HEK293 (cell line): ENCODE results near the gene C1orf56.

ENCODE experiments used
- CTCF ChIA-PET: fragments of 350-600 bp; formaldehyde crosslinking; extraction: SDS; loops from one replicate; lab custom pipeline; 2021; ENCODE audit warnings: antibody characterized with exemption; lab: Yijun Ruan, JAX
- POLR2A ChIA-PET: fragments of 300-600 bp; formaldehyde crosslinking; extraction: SDS; loops from one replicate; lab custom pipeline; 2020; ENCODE audit warnings: antibody characterized with exemption, inconsistent platforms; lab: Yijun Ruan, JAX
- H3K27ac ChIP-seq: fragments of 200-500 bp; sonication (Bioruptor generic); 2 replicates; pipeline ENCODE4 v1.5.1; 2014; ENCODE audit warnings: low read depth, low read length, control low read depth, inconsistent platforms; ENCODE audit errors: extremely low read depth
- H3K36me3 ChIP-seq, 2 experiments: fragments of 200-500 bp in 1 of 2; sonication (Bioruptor generic) in 1 of 2; 1 replicate in 1 of 2; 2 replicates in 1 of 2; pipeline ENCODE4 v1.5.1; 2014 to 2017; ENCODE audit warnings: inconsistent platforms in 2 of 2, low read length in 2 of 2; ENCODE audit not compliant: control insufficient read depth in 2 of 2, insufficient read depth in 1 of 2
- H3K4me1 ChIP-seq: fragments of 200-500 bp; sonication (Bioruptor generic); 2 replicates; pipeline ENCODE4 v1.5.1; 2014; ENCODE audit warnings: mild to moderate bottlenecking, low read length, inconsistent platforms; ENCODE audit not compliant: control insufficient read depth, insufficient read depth
- H3K4me3 ChIP-seq: 2 replicates; pipeline ENCODE4 v1.5.1; 2011; ENCODE audit warnings: low read depth, mild to moderate bottlenecking, control low read depth, low read length, moderate library complexity
- H3K9me3 ChIP-seq: fragments of 200-500 bp; sonication (Bioruptor generic); 2 replicates; pipeline ENCODE4 v1.5.1; 2014; ENCODE audit warnings: low read depth, low read length, inconsistent platforms; ENCODE audit not compliant: control insufficient read depth, insufficient read depth
- EGR2 ChIP-seq: fragments of 450-650 bp; formaldehyde crosslinking; IDR thresholded peaks from 2 replicates; pipeline ENCODE4 v1.5.1; 2016; ENCODE audit warnings: low read depth, missing biosample characterization, missing genetic modification characterization
- GLIS1 ChIP-seq: fragments of 450-650 bp; formaldehyde crosslinking; IDR thresholded peaks from 2 replicates; pipeline ENCODE4 v1.5.1; 2016; ENCODE audit warnings: missing biosample characterization, missing genetic modification characterization
- OSR2 ChIP-seq: fragments of 450-650 bp; formaldehyde crosslinking; IDR thresholded peaks from 2 replicates; pipeline ENCODE4 v1.5.1; 2016; ENCODE audit warnings: missing biosample characterization, missing genetic modification characterization
- SCRT1 ChIP-seq: fragments of 450-650 bp; formaldehyde crosslinking; IDR thresholded peaks from 2 replicates; pipeline ENCODE4 v1.5.1; 2016; ENCODE audit warnings: missing biosample characterization, missing genetic modification characterization, borderline replicate concordance
- SCRT2 ChIP-seq: fragments of 450-650 bp; formaldehyde crosslinking; IDR thresholded peaks from 2 replicates; pipeline ENCODE4 v1.5.1; 2016; ENCODE audit warnings: missing biosample characterization, missing genetic modification characterization
- ZBTB17 ChIP-seq: fragments of 450-650 bp; formaldehyde crosslinking; IDR thresholded peaks from 2 replicates; pipeline ENCODE4 v1.5.1; 2016; ENCODE audit warnings: missing biosample characterization, missing genetic modification characterization
- ZFP69B ChIP-seq: fragments of 450-650 bp; formaldehyde crosslinking; IDR thresholded peaks from 2 replicates; pipeline ENCODE4 v1.5.1; 2016; ENCODE audit warnings: missing biosample characterization, missing genetic modification characterization
- ZNF121 ChIP-seq: fragments of 450-650 bp; formaldehyde crosslinking; IDR thresholded peaks from 2 replicates; pipeline ENCODE4 v1.5.1; 2016; ENCODE audit warnings: missing biosample characterization, missing genetic modification characterization
- ZNF174 ChIP-seq: fragments of 450-650 bp; formaldehyde crosslinking; IDR thresholded peaks from 2 replicates; pipeline ENCODE4 v1.5.0; 2017; ENCODE audit warnings: missing biosample characterization, mild to moderate bottlenecking, missing genetic modification characterization
- ZNF626 ChIP-seq: fragments of 450-650 bp; sonication (Bioruptor Pico); formaldehyde crosslinking; IDR thresholded peaks from 2 replicates; pipeline ENCODE4 v1.5.1; 2018; ENCODE audit warnings: missing biosample characterization, missing genetic modification characterization, inconsistent platforms
- ZNF654 ChIP-seq: fragments of 450-650 bp; formaldehyde crosslinking; IDR thresholded peaks from 2 replicates; pipeline ENCODE4 v1.5.1; 2016; ENCODE audit warnings: low read depth, missing biosample characterization, missing genetic modification characterization
- ZNF677 ChIP-seq: fragments of 450-650 bp; IDR thresholded peaks from 2 replicates; pipeline ENCODE4 v1.5.0; 2018; ENCODE audit warnings: missing biosample characterization, mild to moderate bottlenecking, missing genetic modification characterization, moderate library complexity
- ZSCAN23 ChIP-seq: fragments of 450-650 bp; formaldehyde crosslinking; IDR thresholded peaks from 2 replicates; pipeline ENCODE4 v1.5.1; 2016; ENCODE audit warnings: missing biosample characterization, missing genetic modification characterization
- ZSCAN5A ChIP-seq: fragments of 450-650 bp; formaldehyde crosslinking; IDR thresholded peaks from 2 replicates; pipeline ENCODE4 v1.5.1; 2016; ENCODE audit warnings: missing biosample characterization, missing genetic modification characterization
- ZXDB ChIP-seq: fragments of 450-650 bp; formaldehyde crosslinking; IDR thresholded peaks from 2 replicates; pipeline ENCODE4 v1.5.1; 2016; ENCODE audit warnings: missing biosample characterization, missing genetic modification characterization
- TF ChIP-seq, protein P1 (sequence below): fragments of 450-650 bp; formaldehyde crosslinking; IDR thresholded peaks from 2 replicates; pipeline ENCODE4 v1.5.1; 2016; ENCODE audit warnings: missing biosample characterization, missing genetic modification characterization
- TF ChIP-seq, protein P2 (sequence below): fragments of 450-650 bp; formaldehyde crosslinking; IDR thresholded peaks from 2 replicates; pipeline ENCODE4 v1.5.1; 2017; ENCODE audit warnings: missing biosample characterization, missing genetic modification characterization
- TF ChIP-seq, protein P3 (sequence below): fragments of 450-650 bp; formaldehyde crosslinking; IDR thresholded peaks from 2 replicates; pipeline ENCODE4 v1.5.1; 2016; ENCODE audit warnings: missing biosample characterization, missing genetic modification characterization

C1orf56 gene

GRCh38 chr1:151024540-151025146, 22.9 kb upstream of the C1orf56 start (continued):
- TF ChIP-seq ZFP69B = 0 out of 2 replicates have a peak, but pooled peaks have one; percentile 16
- TF ChIP-seq EGR2 (tag by site-specific recombination) = no peak
- 0 out of 2 replicates have a peak, but pooled peaks have one; percentile 13 for TF ChIP-seq GLIS1 (tag by site-specific recombination)
- no peak for TF ChIP-seq ZNF677 (tag by site-specific recombination)
- 0 out of 2 replicates have a peak, but pooled peaks have one; percentile 44 for TF ChIP-seq ZBTB17 (tag by site-specific recombination)
- TF ChIP-seq ZSCAN5A (tag by site-specific recombination) = no peak
- TF ChIP-seq ZNF174 (tag by site-specific recombination) = no peak
- TF ChIP-seq, protein P1, sequence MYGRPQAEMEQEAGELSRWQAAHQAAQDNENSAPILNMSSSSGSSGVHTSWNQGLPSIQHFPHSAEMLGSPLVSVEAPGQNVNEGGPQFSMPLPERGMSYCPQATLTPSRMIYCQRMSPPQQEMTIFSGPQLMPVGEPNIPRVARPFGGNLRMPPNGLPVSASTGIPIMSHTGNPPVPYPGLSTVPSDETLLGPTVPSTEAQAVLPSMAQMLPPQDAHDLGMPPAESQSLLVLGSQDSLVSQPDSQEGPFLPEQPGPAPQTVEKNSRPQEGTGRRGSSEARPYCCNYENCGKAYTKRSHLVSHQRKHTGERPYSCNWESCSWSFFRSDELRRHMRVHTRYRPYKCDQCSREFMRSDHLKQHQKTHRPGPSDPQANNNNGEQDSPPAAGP (tag by site-specific recombination) = no peak
- TF ChIP-seq, protein P2, sequence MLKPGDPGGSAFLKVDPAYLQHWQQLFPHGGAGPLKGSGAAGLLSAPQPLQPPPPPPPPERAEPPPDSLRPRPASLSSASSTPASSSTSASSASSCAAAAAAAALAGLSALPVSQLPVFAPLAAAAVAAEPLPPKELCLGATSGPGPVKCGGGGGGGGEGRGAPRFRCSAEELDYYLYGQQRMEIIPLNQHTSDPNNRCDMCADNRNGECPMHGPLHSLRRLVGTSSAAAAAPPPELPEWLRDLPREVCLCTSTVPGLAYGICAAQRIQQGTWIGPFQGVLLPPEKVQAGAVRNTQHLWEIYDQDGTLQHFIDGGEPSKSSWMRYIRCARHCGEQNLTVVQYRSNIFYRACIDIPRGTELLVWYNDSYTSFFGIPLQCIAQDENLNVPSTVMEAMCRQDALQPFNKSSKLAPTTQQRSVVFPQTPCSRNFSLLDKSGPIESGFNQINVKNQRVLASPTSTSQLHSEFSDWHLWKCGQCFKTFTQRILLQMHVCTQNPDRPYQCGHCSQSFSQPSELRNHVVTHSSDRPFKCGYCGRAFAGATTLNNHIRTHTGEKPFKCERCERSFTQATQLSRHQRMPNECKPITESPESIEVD (tag by site-specific recombination) = no peak
- TF ChIP-seq ZSCAN23 = no peak
- peak; percentile 76 for TF ChIP-seq ZNF654 (tag by site-specific recombination)

GRCh38 chr1:151026460-151026859, 21.1 kb upstream of the C1orf56 start:
- H3K9me3 ChIP-seq = no peaks in the 10 kb centered on the region
- no peak overlapping the region for H3K27ac ChIP-seq
- ChIA-PET POLR2A (interaction anchor here (1.0 kb wide), 1 partner anchor 21 kb away, joined by 3 read pairs; the partner anchor contains the start of gene C1orf56), CTCF (interaction anchor here (0.6 to 1.6 kb wide), 2 partner anchors 33 to 39 kb away, joined by 3 to 4 read pairs; no protein-coding TSS in a partner anchor)
- H3K4me1 ChIP-seq = no peaks in the 10 kb centered on the region
- no peak overlapping the region for H3K4me3 ChIP-seq
- no peak for TF ChIP-seq ZNF626
- TF ChIP-seq, protein P3, sequence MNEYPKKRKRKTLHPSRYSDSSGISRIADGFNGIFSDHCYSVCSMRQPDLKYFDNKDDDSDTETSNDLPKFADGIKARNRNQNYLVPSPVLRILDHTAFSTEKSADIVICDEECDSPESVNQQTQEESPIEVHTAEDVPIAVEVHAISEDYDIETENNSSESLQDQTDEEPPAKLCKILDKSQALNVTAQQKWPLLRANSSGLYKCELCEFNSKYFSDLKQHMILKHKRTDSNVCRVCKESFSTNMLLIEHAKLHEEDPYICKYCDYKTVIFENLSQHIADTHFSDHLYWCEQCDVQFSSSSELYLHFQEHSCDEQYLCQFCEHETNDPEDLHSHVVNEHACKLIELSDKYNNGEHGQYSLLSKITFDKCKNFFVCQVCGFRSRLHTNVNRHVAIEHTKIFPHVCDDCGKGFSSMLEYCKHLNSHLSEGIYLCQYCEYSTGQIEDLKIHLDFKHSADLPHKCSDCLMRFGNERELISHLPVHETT (tag by site-specific recombination) = no peak
- TF ChIP-seq SCRT2 (tag by site-specific recombination) = peak; percentile 66; the same call in 1 of the 2 replicates
- TF ChIP-seq SCRT1 = peak; percentile 50; the same call in 1 of the 2 replicates
- no peak for TF ChIP-seq ZXDB (tag by site-specific recombination)
- peaks cover 54 to 69% of the 10 kb centered on the region in 2 experiments for H3K36me3 ChIP-seq

DNA sequence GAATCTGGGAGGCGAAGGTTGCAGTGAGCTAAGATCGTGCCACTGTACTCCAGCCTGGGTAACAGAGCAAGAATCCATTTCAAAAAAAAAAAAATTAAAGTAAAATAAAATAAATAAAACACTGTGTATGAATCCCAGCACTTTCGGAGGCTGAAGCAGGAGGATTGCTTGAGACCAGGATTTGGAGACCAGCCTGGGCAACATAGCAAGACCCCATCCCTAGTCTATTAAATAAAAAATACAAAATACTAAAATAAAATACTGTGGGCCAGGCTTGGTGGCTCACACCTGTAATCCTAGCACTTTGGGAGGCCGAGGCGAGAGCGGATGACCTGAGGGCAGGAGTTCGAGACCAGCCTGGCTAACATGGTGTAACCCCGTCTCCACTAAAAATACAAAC, 15.4 kb upstream of the C1orf56 start:
- POLR2A ChIA-PET = no interaction called here
- H3K36me3 ChIP-seq = peaks cover 45 to 71% of the 10 kb centered on the region in 2 experiments

More for the DNA sequence above, 15.4 kb upstream of the C1orf56 start:
- CTCF ChIA-PET = interaction anchor here (1.0 to 1.7 kb wide), 2 partner anchors 25 to 124 kb away, joined by 3 to 4 read pairs; partner anchors contain the start of genes MINDY1 and TNFAIP8L2
- H3K9me3 ChIP-seq = no peaks in the 10 kb centered on the region
- no peak overlapping the region for H3K4me3 ChIP-seq
- TF ChIP-seq OSR2 (tag by site-specific recombination) (no peak), ZNF121 (tag by site-specific recombination) (peak; percentile 72; the same call in 1 of the 2 replicates)
- no peak overlapping the region for H3K27ac ChIP-seq
- no peaks in the 10 kb centered on the region for H3K4me1 ChIP-seq
